Spleen (tissue), 11 donors: ENCODE measurements around the gene CATSPER2. TPM values are rescaled to one million over a fixed set of nuclear protein-coding genes. Genes with fewer than 3 reads are reported as not detected.
"Not testable (repeated sequence)": the region's sequence is repeated elsewhere in the genome, so short reads cannot be mapped to it uniquely, and the experiment has no call there.

ENCODE experiments used
- DNase-seq: peaks from one replicate; pipeline ENCODE4 v3.0.0-alpha.2; 2020
- H3K27ac ChIP-seq, 8 donors: fragments of 200-600 bp; sonication (generic) in 7 of 8; 1 replicate in 4 of 8; 2 replicates in 4 of 8; pipeline versions ENCODE4 v1.5.0 to v1.8.0; 2016 to 2021; ENCODE audit warnings: inconsistent platforms in 4 of 8, mild to moderate bottlenecking in 4 of 8, moderate library complexity in 1 of 8
- H3K27me3 ChIP-seq, 7 donors: fragments of 200-600 bp; sonication (generic) in 6 of 7; replicated peaks in 1 of 7; 1 replicate in 4 of 7; 2 replicates in 3 of 7; pipeline versions ENCODE4 v1.5.0 to v1.8.0; 2016 to 2021; ENCODE audit warnings: inconsistent platforms in 3 of 7, mild to moderate bottlenecking in 1 of 7
- H3K36me3 ChIP-seq, 6 donors: fragments of 200-600 bp; sonication (generic) in 5 of 6; 1 replicate in 4 of 6; 2 replicates in 2 of 6; pipeline versions ENCODE4 v1.5.0 to v1.8.0; 2016 to 2021; ENCODE audit warnings: inconsistent platforms in 2 of 6
- H3K4me1 ChIP-seq, 6 donors: fragments of 200-600 bp; sonication (generic) in 5 of 6; 1 replicate in 3 of 6; 2 replicates in 3 of 6; pipeline versions ENCODE4 v1.5.0 to v1.8.0; 2016 to 2021; ENCODE audit warnings: inconsistent platforms in 3 of 6
- H3K4me3 ChIP-seq, 8 donors: fragments of 200-600 bp; sonication (generic) in 7 of 8; 1 replicate in 4 of 8; 2 replicates in 4 of 8; pipeline versions ENCODE4 v1.5.0 to v1.8.0; 2016 to 2021; ENCODE audit warnings: inconsistent platforms in 4 of 8, mild to moderate bottlenecking in 4 of 8, moderate library complexity in 2 of 8
- H3K9me3 ChIP-seq, 8 donors: fragments of 200-600 bp; sonication (generic) in 7 of 8; 1 replicate in 4 of 8; 2 replicates in 4 of 8; pipeline versions ENCODE4 v1.5.0 to v1.8.0; 2016 to 2021; ENCODE audit warnings: inconsistent platforms in 4 of 8
- CTCF ChIP-seq, 11 experiments: fragments of 200-600 bp in 7 of 11; fragments of 450-650 bp in 4 of 11; sonication (generic) in 4 of 11; IDR thresholded peaks in 8 of 11; conservative IDR thresholded peaks in 3 of 11; 1 replicate in 7 of 11; 2 replicates in 4 of 11; pipeline versions ENCODE4 v1.4.0 to v1.8.0; 2016 to 2021; ENCODE audit warnings: antibody characterized with exemption in 11 of 11, inconsistent platforms in 4 of 11, mild to moderate bottlenecking in 1 of 11
- POLR2A ChIP-seq, 3 donors: fragments of 450-650 bp; IDR thresholded peaks; one replicate each; pipeline ENCODE4 v1.5.1; 2017; ENCODE audit warnings: antibody characterized with exemption in 3 of 3, mild to moderate bottlenecking in 1 of 3
- POLR2AphosphoS5 ChIP-seq, 3 donors: sonication (generic); formaldehyde crosslinking; IDR thresholded peaks; one replicate each; pipeline ENCODE4 v1.5.1; 2017; ENCODE audit warnings: antibody characterized with exemption in 3 of 3
- WGBS, 5 donors: extraction: QIAGEN DNeasy Blood & Tissue Kit in 3 of 5; methylation state at CpG; one replicate each; pipeline versions ENCODE4 v1.1.5 to v1.1.7; 2013 to 2018; 5-methylcytosine and 5-hydroxymethylcytosine counted together
- intact Hi-C: fragments of 100-400 bp; cut with DNase I; formaldehyde crosslinking; loops from one replicate; pipeline ENCODE4 v1.15.0; 2023; ENCODE audit warnings: low total_unique reads
- polyA plus RNA-seq, 3 donors: library from polyadenylated mRNA; stranded (reverse); fragments of 200-250 nt; gene quantifications; one replicate each; pipeline ENCODE4 v1.2.1, GENCODE V29; 2013
- total RNA-seq, 7 donors: library from RNA; depleted of rRNA in 3 of 7; stranded (reverse); fragments of >200 nt in 3 of 7; fragmentation: NEBNext Ultra II Directional in 4 of 7; extraction: Animal tissue kit (Norgen Biotek cat#: 25700) in 4 of 7; gene quantifications; one replicate each; pipeline versions ENCODE4 v1.1.0 to v1.2.1, GENCODE V29; 2016 to 2021
- donor health status: healthy with polysubstance abuse.
- donor health status: DM: no; HTN: no; CAD: no; lungs with moderate emphysema.
- donor health status: DM: no; HTN: no; CAD: no.
- donor health status: Bipolar disorder and iron deficiency.
- donor health status: healthy.
- donor health status: DM: no; HTN: no; CAD: no.
- donor health status: DM: yes; HTN: yes; CAD: no.

CATSPER2 gene
- total and polyA plus RNA-seq, 10 donors: 2.8 to 10.9 (median 8.3) TPM

- H3K4me1 ChIP-seq, intact Hi-C loops, H3K4me3 ChIP-seq, DNase-seq, H3K9me3 ChIP-seq, H3K27me3 ChIP-seq, H3K27ac ChIP-seq: not testable (repeated sequence)
- H3K36me3 ChIP-seq: peaks cover 0 to 43% (median 9%) of the 10 kb centered on the region in 6 donors
- 94 to 99% (median 95%) methylated on average over 15 to 16 of the region's 16 CpGs for WGBS, 5 donors
These were observed 834 bp upstream of the CATSPER2 start for GRCh38 chr15:43649430-43649926.

- H3K27me3 ChIP-seq, H3K9me3 ChIP-seq, intact Hi-C loops, H3K36me3 ChIP-seq, H3K4me1 ChIP-seq, DNase-seq, H3K4me3 ChIP-seq: not testable (repeated sequence)
- WGBS, 5 donors: 82 to 93% (median 89%) methylated on average over 8 of the region's 8 CpGs
- H3K27ac ChIP-seq: peak overlapping the region in 1 of 8 donors; percentile 28
These were observed 10.0 kb downstream of the CATSPER2 start for GRCh38 chr15:43638464-43639204.

- H3K27ac ChIP-seq, H3K36me3 ChIP-seq, H3K4me3 ChIP-seq, H3K9me3 ChIP-seq, H3K4me1 ChIP-seq, DNase-seq, intact Hi-C loops: not testable (repeated sequence)
- peaks cover 0 to 14% (median 0%) of the 10 kb centered on the region in 7 donors for H3K27me3 ChIP-seq
These were observed 21.7 kb downstream of the CATSPER2 start for GRCh38 chr15:43626937-43627336.

- intact Hi-C loops: no loop called here
- no peaks in the 10 kb centered on the region for H3K36me3 ChIP-seq
- TF ChIP-seq CTCF (IDR thresholded peaks at IDR 0.05 in 8 of 11, conservative IDR thresholded peaks at IDR 0.05 in 3 of 11) (no peak), POLR2AphosphoS5 (IDR thresholded peaks at IDR 0.05) (no peak), POLR2A (IDR thresholded peaks at IDR 0.05) (no peak)
- WGBS, 5 donors: 21 to 31% (median 22%) methylated on average over 5 of the region's 5 CpGs
- H3K4me3 ChIP-seq: no peak overlapping the region
- no peak for DNase-seq
- no peak overlapping the region for H3K27ac ChIP-seq
- no peaks in the 10 kb centered on the region for H3K4me1 ChIP-seq
- H3K27me3 ChIP-seq: peaks cover 0 to 18% (median 0%) of the 10 kb centered on the region in 7 donors
- H3K9me3 ChIP-seq: no peaks in the 10 kb centered on the region
These were observed 23.5 kb downstream of the CATSPER2 start for GRCh38 chr15:43625106-43625505.

GRCh38 chr15:43622068-43622799 is 26.4 kb downstream of the CATSPER2 start:
- DNase-seq, intact Hi-C loops: not testable (repeated sequence)
- 71 to 87% (median 81%) methylated on average over 3 to 6 of the region's 7 CpGs for WGBS, 5 donors

GRCh38 chr15:43618700-43619099 is 29.9 kb downstream of the CATSPER2 start, which contains the start of gene STRC:
TSS of gene STRC (minus strand) at chr15:43618800. CDS start at chr15:43618722, 78 bp downstream.
- H3K27me3 ChIP-seq: peaks cover 0 to 21% (median 0%) of the 10 kb centered on the region in 7 donors
- no CpG with 5 or more reads among the region's 2 CpGs for WGBS, 5 donors
- H3K4me3 ChIP-seq, H3K4me1 ChIP-seq, H3K9me3 ChIP-seq, H3K27ac ChIP-seq, intact Hi-C loops, DNase-seq, H3K36me3 ChIP-seq: not testable (repeated sequence)

More at GRCh38 chr15:43622068-43622799, 26.4 kb downstream of the CATSPER2 start:
- H3K27me3 ChIP-seq: peaks cover 0 to 26% (median 0%) of the 10 kb centered on the region in 7 donors
- not testable (repeated sequence) for H3K4me1 ChIP-seq, H3K4me3 ChIP-seq, H3K27ac ChIP-seq, H3K36me3 ChIP-seq, H3K9me3 ChIP-seq

- H3K27ac ChIP-seq, intact Hi-C loops, H3K36me3 ChIP-seq, DNase-seq, H3K4me1 ChIP-seq, H3K4me3 ChIP-seq, H3K9me3 ChIP-seq: not testable (repeated sequence)
- H3K27me3 ChIP-seq: peaks cover 0 to 15% (median 0%) of the 10 kb centered on the region in 7 donors
- WGBS, 5 donors: 71 to 79% (median 78%) methylated on average over 3 of the region's 8 CpGs; no CpG with 5 or more reads in 2 of the 5 donors
These were observed 30.9 kb downstream of the CATSPER2 start for GRCh38 chr15:43617750-43618149.

- H3K4me3 ChIP-seq, H3K4me1 ChIP-seq, H3K27ac ChIP-seq, H3K36me3 ChIP-seq, H3K27me3 ChIP-seq, DNase-seq, H3K9me3 ChIP-seq, intact Hi-C loops: not testable (repeated sequence)
- 87 to 96% (median 89%) methylated on average over 6 of the region's 6 CpGs for WGBS, 5 donors
These were observed 46.4 kb downstream of the CATSPER2 start for GRCh38 chr15:43602233-43602632.

GRCh38 chr15:43600200-43600599 is 48.4 kb downstream of the CATSPER2 start:
- WGBS, 5 donors: no CpG with 5 or more reads among the region's 2 CpGs
- H3K27me3 ChIP-seq, H3K4me1 ChIP-seq, intact Hi-C loops, H3K4me3 ChIP-seq, H3K36me3 ChIP-seq, DNase-seq, H3K27ac ChIP-seq, H3K9me3 ChIP-seq: not testable (repeated sequence)
